ENCODE measurements around the gene FMN1.

FMN1 gene

GRCh38 chr15:33201491-33202231 is 7.1 kb upstream of the FMN1 start:
- no CpG with 5 or more reads among the region's 9 CpGs for WGBS (ENCODE audit: extremely low coverage, insufficient coverage, insufficient read length)
- H4K91ac ChIP-seq (ENCODE audit: low read depth, low read length): no peak overlapping the region

DNA sequence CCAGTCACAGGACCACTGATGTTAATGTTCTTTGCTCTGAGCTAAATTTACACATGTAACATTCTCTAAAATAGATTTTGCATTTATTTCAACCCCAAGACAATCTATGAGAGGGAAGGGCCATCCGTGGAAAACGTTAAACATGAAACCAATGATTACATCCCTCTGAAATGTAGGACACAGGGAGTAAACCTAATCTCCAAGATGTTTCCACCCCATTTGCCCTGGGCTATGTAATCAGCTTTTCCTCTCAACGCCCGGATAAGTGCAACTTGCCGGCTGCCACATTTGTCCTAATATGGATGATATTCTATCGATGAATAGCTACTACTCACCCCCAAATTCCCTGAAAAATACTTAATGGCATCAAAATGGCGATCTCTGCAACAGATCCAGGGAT is 6.4 kb upstream of the FMN1 start:
- Histone ChIP-seq H3K4me3 (ENCODE audit: low read depth, low read length) (no peak overlapping the region), H3K14ac (ENCODE audit: low read length) (peak overlapping the region; percentile 36), H2BK5ac (ENCODE audit: low read depth, low read length, poor library complexity) (peak overlapping the region; percentile 54), H3K9ac (ENCODE audit: low read length) (no peak overlapping the region), H3K79me2 (ENCODE audit: control insufficient read depth, insufficient read depth, low read length, poor library complexity) (no peaks in the 10 kb centered on the region), H3K4ac (ENCODE audit: low read depth, low read length) (no peak overlapping the region), H4K12ac (ENCODE audit: low read depth, low read length) (no peak overlapping the region), H2AFZ (ENCODE audit: insufficient read depth, low read length, poor library complexity) (no peak overlapping the region), H3K36me3 (ENCODE audit: control insufficient read depth in 1 of 2, insufficient read depth in 2 of 2, low read length in 2 of 2) (no peaks in the 10 kb centered on the region), H4K91ac (ENCODE audit: low read depth, low read length) (no peak overlapping the region), H3K27ac (ENCODE audit: low read depth, low read length) (peak overlapping the region; percentile 93), H3K18ac (ENCODE audit: low read length) (no peak overlapping the region), H2BK120ac (ENCODE audit: insufficient read depth, low read length, poor library complexity) (peak overlapping the region; percentile 63), H4K8ac (ENCODE audit: low read depth, low read length) (no peak overlapping the region), H3K9me3 (ENCODE audit: insufficient read depth, low read depth, low read length) (no peaks in the 10 kb centered on the region), H3K23ac (ENCODE audit: low read length) (no peak overlapping the region), H2BK12ac (ENCODE audit: low read length) (no peak overlapping the region), H2AK5ac (ENCODE audit: low read length) (no peak overlapping the region), H3K79me1 (ENCODE audit: low read length) (peaks cover 23% of the 10 kb centered on the region), H3K4me1 (ENCODE audit: control insufficient read depth in 1 of 2, insufficient read depth in 2 of 2, low read length in 2 of 2) (peaks cover 2 to 17% of the 10 kb centered on the region in 2 experiments), H3K27me3 (ENCODE audit: insufficient read depth, low read length) (no peaks in the 10 kb centered on the region), H3K4me2 (ENCODE audit: low read length) (no peak overlapping the region)
- DNase-seq: peak; percentile 58 to 81
- WGBS (ENCODE audit: extremely low coverage, insufficient coverage, insufficient read length): no CpG with 5 or more reads among the region's 7 CpGs

More at GRCh38 chr15:33201491-33202231, 7.1 kb upstream of the FMN1 start:
- Histone ChIP-seq H2BK5ac (ENCODE audit: low read depth, low read length, poor library complexity) (no peak overlapping the region), H3K4me1 (ENCODE audit: control insufficient read depth in 1 of 2, insufficient read depth in 2 of 2, low read length in 2 of 2) (peaks cover 2 to 19% of the 10 kb centered on the region in 2 experiments), H4K12ac (ENCODE audit: low read depth, low read length) (no peak overlapping the region), H3K79me2 (ENCODE audit: control insufficient read depth, insufficient read depth, low read length, poor library complexity) (no peaks in the 10 kb centered on the region), H3K4me2 (ENCODE audit: low read length) (no peak overlapping the region), H3K9me3 (ENCODE audit: insufficient read depth, low read depth, low read length) (no peaks in the 10 kb centered on the region), H3K79me1 (ENCODE audit: low read length) (peaks cover 23% of the 10 kb centered on the region), H3K18ac (ENCODE audit: low read length) (no peak overlapping the region), H2BK120ac (ENCODE audit: insufficient read depth, low read length, poor library complexity) (no peak overlapping the region), H3K23ac (ENCODE audit: low read length) (no peak overlapping the region), H3K27ac (ENCODE audit: low read depth, low read length) (peak overlapping the region; percentile 93), H2BK12ac (ENCODE audit: low read length) (no peak overlapping the region), H3K4me3 (ENCODE audit: low read depth, low read length) (no peak overlapping the region), H2AFZ (ENCODE audit: insufficient read depth, low read length, poor library complexity) (no peak overlapping the region), H3K9ac (ENCODE audit: low read length) (no peak overlapping the region), H3K4ac (ENCODE audit: low read depth, low read length) (no peak overlapping the region), H2AK5ac (ENCODE audit: low read length) (no peak overlapping the region), H4K8ac (ENCODE audit: low read depth, low read length) (no peak overlapping the region), H3K36me3 (ENCODE audit: control insufficient read depth in 1 of 2, insufficient read depth in 2 of 2, low read length in 2 of 2) (no peaks in the 10 kb centered on the region), H3K14ac (ENCODE audit: low read length) (no peak overlapping the region), H3K27me3 (ENCODE audit: insufficient read depth, low read length) (no peaks in the 10 kb centered on the region)
- DNase-seq: peak; percentile 99

GRCh38 chr15:33200444-33200843 is 5.9 kb upstream of the FMN1 start:
- peak overlapping the region; percentile 36 for H2BK5ac ChIP-seq (ENCODE audit: low read depth, low read length, poor library complexity)
- peak overlapping the region; percentile 18 for H4K8ac ChIP-seq (ENCODE audit: low read depth, low read length)
- peaks cover 23% of the 10 kb centered on the region for H3K79me1 ChIP-seq (ENCODE audit: low read length)
- H3K27ac ChIP-seq (ENCODE audit: low read depth, low read length): peak overlapping the region; percentile 93
- no peak overlapping the region for H3K4ac ChIP-seq (ENCODE audit: low read depth, low read length)
- H3K4me3 ChIP-seq (ENCODE audit: low read depth, low read length): no peak overlapping the region
- no peak overlapping the region for H3K9ac ChIP-seq (ENCODE audit: low read length)
- H3K9me3 ChIP-seq (ENCODE audit: insufficient read depth, low read depth, low read length): no peaks in the 10 kb centered on the region
- no peak overlapping the region for H4K12ac ChIP-seq (ENCODE audit: low read depth, low read length)
- no peaks in the 10 kb centered on the region for H3K36me3 ChIP-seq (ENCODE audit: control insufficient read depth in 1 of 2, insufficient read depth in 2 of 2, low read length in 2 of 2)
- peak overlapping the region; percentile 18 for H3K14ac ChIP-seq (ENCODE audit: low read length)
- no peak overlapping the region for H3K23ac ChIP-seq (ENCODE audit: low read length)
- H2AFZ ChIP-seq (ENCODE audit: insufficient read depth, low read length, poor library complexity): no peak overlapping the region
- H4K91ac ChIP-seq (ENCODE audit: low read depth, low read length): peak overlapping the region; percentile 75
- DNase-seq: peak; percentile 37
- H3K4me2 ChIP-seq (ENCODE audit: low read length): no peak overlapping the region
- H2BK120ac ChIP-seq (ENCODE audit: insufficient read depth, low read length, poor library complexity): peak overlapping the region; percentile 56
- H2BK12ac ChIP-seq (ENCODE audit: low read length): no peak overlapping the region
- H3K4me1 ChIP-seq (ENCODE audit: control insufficient read depth in 1 of 2, insufficient read depth in 2 of 2, low read length in 2 of 2): peaks cover 2 to 17% of the 10 kb centered on the region in 2 experiments
- WGBS (ENCODE audit: extremely low coverage, insufficient coverage, insufficient read length): no CpG with 5 or more reads among the region's 5 CpGs
- no peak overlapping the region for H2AK5ac ChIP-seq (ENCODE audit: low read length)
- no peak overlapping the region for H3K18ac ChIP-seq (ENCODE audit: low read length)
- H3K27me3 ChIP-seq (ENCODE audit: insufficient read depth, low read length): no peaks in the 10 kb centered on the region
- H3K79me2 ChIP-seq (ENCODE audit: control insufficient read depth, insufficient read depth, low read length, poor library complexity): no peaks in the 10 kb centered on the region

GRCh38 chr15:33198541-33198940 is 4.0 kb upstream of the FMN1 start:
- H3K4me2 ChIP-seq (ENCODE audit: low read length): no peak overlapping the region
- H4K12ac ChIP-seq (ENCODE audit: low read depth, low read length): no peak overlapping the region
- H3K36me3 ChIP-seq (ENCODE audit: control insufficient read depth in 1 of 2, insufficient read depth in 2 of 2, low read length in 2 of 2): no peaks in the 10 kb centered on the region
- H3K79me2 ChIP-seq (ENCODE audit: control insufficient read depth, insufficient read depth, low read length, poor library complexity): no peaks in the 10 kb centered on the region
- peaks cover 28% of the 10 kb centered on the region for H3K79me1 ChIP-seq (ENCODE audit: low read length)
- no peak overlapping the region for H4K8ac ChIP-seq (ENCODE audit: low read depth, low read length)
- H3K9me3 ChIP-seq (ENCODE audit: insufficient read depth, low read depth, low read length): no peaks in the 10 kb centered on the region
- H3K27ac ChIP-seq (ENCODE audit: low read depth, low read length): no peak overlapping the region
- no peaks in the 10 kb centered on the region for H3K27me3 ChIP-seq (ENCODE audit: insufficient read depth, low read length)
- H2BK5ac ChIP-seq (ENCODE audit: low read depth, low read length, poor library complexity): peak overlapping the region; percentile 26
- no peak overlapping the region for H3K9ac ChIP-seq (ENCODE audit: low read length)
- no peak overlapping the region for H3K4me3 ChIP-seq (ENCODE audit: low read depth, low read length)
- H2AFZ ChIP-seq (ENCODE audit: insufficient read depth, low read length, poor library complexity): no peak overlapping the region
- H3K4me1 ChIP-seq (ENCODE audit: control insufficient read depth in 1 of 2, insufficient read depth in 2 of 2, low read length in 2 of 2): peaks cover 2 to 24% of the 10 kb centered on the region in 2 experiments
- H4K91ac ChIP-seq (ENCODE audit: low read depth, low read length): peak overlapping the region; percentile 7
- no peak overlapping the region for H3K23ac ChIP-seq (ENCODE audit: low read length)
- H3K18ac ChIP-seq (ENCODE audit: low read length): no peak overlapping the region
- DNase-seq: no peak
- H2BK12ac ChIP-seq (ENCODE audit: low read length): no peak overlapping the region
- H3K14ac ChIP-seq (ENCODE audit: low read length): no peak overlapping the region
- no peak overlapping the region for H3K4ac ChIP-seq (ENCODE audit: low read depth, low read length)
- H2AK5ac ChIP-seq (ENCODE audit: low read length): no peak overlapping the region
- WGBS (ENCODE audit: extremely low coverage, insufficient coverage, insufficient read length): no CpG with 5 or more reads among the region's 4 CpGs
- H2BK120ac ChIP-seq (ENCODE audit: insufficient read depth, low read length, poor library complexity): peak overlapping the region; percentile 18
